Tibial nerve (tissue), 4 donors: ENCODE measurements around the gene AHCYL1.

Experiments used
- EP300 ChIP-seq, 2 donors: sonication (generic); formaldehyde crosslinking; IDR thresholded peaks; one replicate each; pipeline ENCODE4 v1.6.1; 2017; ENCODE audit warnings: antibody characterized with exemption in 2 of 2, mild to moderate bottlenecking in 1 of 2
- TF ChIP-seq, protein P1 (sequence below), 5 experiments: fragments of 200-600 bp in 3 of 5; fragments of 450-650 bp in 2 of 5; sonication (generic) in 3 of 5; IDR thresholded peaks; one replicate each; pipeline ENCODE4 v1.5.1; 2016 to 2019; ENCODE audit warnings: antibody characterized with exemption in 5 of 5, mild to moderate bottlenecking in 3 of 5, moderate library complexity in 2 of 5

DNA sequence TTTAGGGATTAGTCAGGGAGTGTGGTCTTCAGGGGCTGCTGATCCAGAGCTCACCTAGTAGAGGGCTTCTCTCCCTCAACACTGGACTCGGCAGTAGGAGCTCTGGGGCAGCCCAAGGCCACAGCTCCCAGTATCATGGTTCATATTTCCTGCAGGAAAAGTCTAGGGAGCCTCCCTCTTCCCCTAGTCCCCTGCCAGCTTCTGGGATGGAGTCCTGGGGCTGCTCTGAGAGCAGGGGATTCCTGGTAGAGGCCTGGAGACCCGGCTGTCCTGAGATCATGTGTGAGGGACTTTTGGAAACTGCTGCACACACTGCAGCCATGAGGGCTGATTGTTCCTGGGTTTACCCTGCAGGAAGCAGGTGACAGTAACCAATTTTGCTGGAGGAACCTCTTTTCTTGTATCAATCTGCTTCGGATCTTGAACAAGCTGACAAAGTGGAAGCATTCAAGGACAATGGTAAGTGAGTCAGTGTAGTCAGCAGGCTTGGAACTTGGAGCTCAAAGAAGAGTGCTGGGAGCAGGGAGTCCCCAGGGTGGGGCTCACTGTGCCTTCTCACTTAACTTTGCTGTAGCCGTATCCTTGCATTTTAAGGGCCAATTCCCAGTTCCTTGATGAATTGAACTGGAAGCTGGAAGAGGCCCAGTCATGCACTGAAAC, 66.2 kb downstream of the AHCYL1 start:
- TF ChIP-seq EP300 (IDR thresholded peaks at IDR 0.05) = no peak
- TF ChIP-seq, protein P1, sequence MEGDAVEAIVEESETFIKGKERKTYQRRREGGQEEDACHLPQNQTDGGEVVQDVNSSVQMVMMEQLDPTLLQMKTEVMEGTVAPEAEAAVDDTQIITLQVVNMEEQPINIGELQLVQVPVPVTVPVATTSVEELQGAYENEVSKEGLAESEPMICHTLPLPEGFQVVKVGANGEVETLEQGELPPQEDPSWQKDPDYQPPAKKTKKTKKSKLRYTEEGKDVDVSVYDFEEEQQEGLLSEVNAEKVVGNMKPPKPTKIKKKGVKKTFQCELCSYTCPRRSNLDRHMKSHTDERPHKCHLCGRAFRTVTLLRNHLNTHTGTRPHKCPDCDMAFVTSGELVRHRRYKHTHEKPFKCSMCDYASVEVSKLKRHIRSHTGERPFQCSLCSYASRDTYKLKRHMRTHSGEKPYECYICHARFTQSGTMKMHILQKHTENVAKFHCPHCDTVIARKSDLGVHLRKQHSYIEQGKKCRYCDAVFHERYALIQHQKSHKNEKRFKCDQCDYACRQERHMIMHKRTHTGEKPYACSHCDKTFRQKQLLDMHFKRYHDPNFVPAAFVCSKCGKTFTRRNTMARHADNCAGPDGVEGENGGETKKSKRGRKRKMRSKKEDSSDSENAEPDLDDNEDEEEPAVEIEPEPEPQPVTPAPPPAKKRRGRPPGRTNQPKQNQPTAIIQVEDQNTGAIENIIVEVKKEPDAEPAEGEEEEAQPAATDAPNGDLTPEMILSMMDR (IDR thresholded peaks at IDR 0.05) = no peak
